GM12878 (cell line): Measurements from ENCODE around the gene ZNF280D. TPM values are rescaled to one million over a fixed set of nuclear protein-coding genes. Genes with fewer than 3 reads are reported as not detected.

Experiments
- ATAC-seq: fragments of 200-7000 bp; cut with Tn5 transposase; 3 replicates; pipeline ENCODE4 v1.9.1; 2020; ENCODE audit warnings: mild to moderate bottlenecking, moderate library complexity
- BruUV-seq: library from RNA; stranded (reverse); fragments of 400-500 nt; replicated peaks from 2 replicates; lab custom pipeline; 2021; lab: Mats Ljungman, UMichigan
- CTCF ChIA-PET: fragments of 300-600 bp; sonication (Branson Sonifier 250); formaldehyde crosslinking; extraction: SDS; loops from one replicate; lab custom pipeline; 2021; ENCODE audit warnings: inconsistent platforms; lab: Yijun Ruan, JAX
- POLR2A ChIA-PET: fragments of 350-600 bp; formaldehyde crosslinking; extraction: SDS; loops from one replicate; lab custom pipeline; 2021; ENCODE audit warnings: inconsistent platforms; lab: Charles Lee
- RAD21 ChIA-PET: fragments of 300-600 bp; sonication (Branson Sonifier 250); formaldehyde crosslinking; loops from one replicate; lab custom pipeline; 2023; ENCODE audit warnings: antibody characterized with exemption; ENCODE audit not compliant: unreplicated experiment; lab: Charles Lee
- SMC1A ChIA-PET: fragments of 300-600 bp; sonication (Branson Sonifier 250); formaldehyde crosslinking; loops from one replicate; lab custom pipeline; 2023; ENCODE audit not compliant: unreplicated experiment, uncharacterized antibody; lab: Charles Lee
- DNase-seq: peaks from one replicate; pipeline ENCODE4 v3.0.0-alpha.2; 2011; ENCODE audit warnings: low read depth, low spot score
- FAIRE-seq: peaks from 3 replicates; lab custom pipeline; 2011; peaks lifted over from hg19 to GRCh38; lab: Jason Lieb, UNC
- H2AFZ ChIP-seq: 2 replicates; pipeline ENCODE4 v1.6.0; 2011; ENCODE audit warnings: low read depth, low read length, control low read depth; ENCODE audit not compliant: control insufficient read depth
- H3K27ac ChIP-seq: 2 replicates; pipeline ENCODE4 v1.5.1; 2011; ENCODE audit warnings: control low read depth; ENCODE audit not compliant: control insufficient read depth, insufficient read depth
- H3K27me3 ChIP-seq, 2 experiments: replicated peaks in 1 of 2; 2 replicates each; pipeline versions ENCODE4 v1.6.0 to v1.6.1; 2011; ENCODE audit warnings: low read length in 1 of 2; ENCODE audit not compliant: control insufficient read depth in 2 of 2, insufficient read depth in 2 of 2
- H3K36me3 ChIP-seq, 2 experiments: 2 replicates each; pipeline ENCODE4 v1.5.1; 2011; ENCODE audit warnings: low read length in 1 of 2; ENCODE audit not compliant: control insufficient read depth in 2 of 2, insufficient read depth in 2 of 2
- H3K4me1 ChIP-seq: 2 replicates; pipeline ENCODE4 v1.6.1; 2011; ENCODE audit warnings: mild to moderate bottlenecking, low read length, moderate library complexity, mixed read lengths; ENCODE audit not compliant: control insufficient read depth, insufficient read depth
- H3K4me2 ChIP-seq: 2 replicates; pipeline ENCODE4 v1.6.0; 2011; ENCODE audit warnings: control low read depth; ENCODE audit not compliant: control insufficient read depth, insufficient read depth
- H3K4me3 ChIP-seq: fragments of 200-600 bp; sonication (generic); 2 replicates; pipeline ENCODE4 v1.5.1; 2016
- H3K79me2 ChIP-seq: 2 replicates; pipeline ENCODE4 v1.6.0; 2011; ENCODE audit warnings: low read length; ENCODE audit not compliant: control insufficient read depth, insufficient read depth
- H3K9ac ChIP-seq: 2 replicates; pipeline ENCODE4 v1.8.0; 2011; ENCODE audit warnings: low read length, control low read depth, mixed read lengths; ENCODE audit not compliant: control insufficient read depth, insufficient read depth
- H3K9me3 ChIP-seq: replicated peaks from 3 replicates; pipeline ENCODE4 v1.5.1; 2011; ENCODE audit warnings: mild to moderate bottlenecking, low read length; ENCODE audit not compliant: control insufficient read depth, insufficient read depth
- H4K20me1 ChIP-seq: 2 replicates; pipeline ENCODE4 v1.6.0; 2011; ENCODE audit not compliant: control insufficient read depth, insufficient read depth
- ATF3 ChIP-seq: IDR thresholded peaks from 2 replicates; pipeline ENCODE4 v1.6.1; 2011; ENCODE audit warnings: low read depth, mild to moderate bottlenecking, low read length, moderate library complexity, borderline replicate concordance; ENCODE audit errors: extremely low read depth
- CREB1 ChIP-seq: IDR thresholded peaks from 2 replicates; pipeline ENCODE4 v1.6.1; 2012; ENCODE audit warnings: low read depth, mild to moderate bottlenecking, inconsistent platforms
- HDAC6 ChIP-seq: fragments of 200-600 bp; sonication (generic); IDR thresholded peaks from one replicate; pipeline ENCODE4 v1.8.0; 2017; ENCODE audit warnings: antibody characterized with exemption; ENCODE audit not compliant: unreplicated experiment
- IKZF1 ChIP-seq: fragments of 450-650 bp; conservative IDR thresholded peaks from 2 replicates; pipeline ENCODE4 v1.6.1; 2017; ENCODE audit warnings: antibody characterized with exemption, mild to moderate bottlenecking
- MTA2 ChIP-seq: fragments of 450-650 bp; IDR thresholded peaks from 2 replicates; pipeline ENCODE4 v1.6.1; 2016; ENCODE audit warnings: low read depth, mild to moderate bottlenecking, moderate library complexity
- RCOR1 ChIP-seq: conservative IDR thresholded peaks from 2 replicates; pipeline ENCODE4 v1.6.1; 2012; ENCODE audit warnings: low read depth, low read length, improper control_type of control experiment
- SIN3A ChIP-seq: IDR thresholded peaks from 2 replicates; pipeline ENCODE4 v1.6.1; 2012; ENCODE audit warnings: low read depth, low read length, improper control_type of control experiment
- SMARCA5 ChIP-seq: fragments of 450-650 bp; IDR thresholded peaks from 2 replicates; pipeline ENCODE4 v1.6.1; 2017; ENCODE audit warnings: mild to moderate bottlenecking
- ZBTB4 ChIP-seq: fragments of 450-650 bp; formaldehyde crosslinking; IDR thresholded peaks from 2 replicates; pipeline ENCODE4 v1.4.0; 2022; ENCODE audit warnings: mild to moderate bottlenecking, moderate library complexity
- WGBS: methylation state at CpG from one replicate; pipeline ENCODE4 v1.1.6; 2016; ENCODE audit warnings: low lambda C conversion rate; ENCODE audit not compliant: insufficient replicate concordance, insufficient coverage; ENCODE audit errors: missing lambda C conversion rate; 5-methylcytosine and 5-hydroxymethylcytosine counted together
- in situ Hi-C: fragments of 300-500 bp; cut with MboI; formaldehyde crosslinking; loops from 9 replicates; pipeline ENCODE4 v1.14.3; 2018; ENCODE audit warnings: mixed read lengths
- intact Hi-C: fragments of 100-400 bp; cut with micrococcal nuclease; formaldehyde crosslinking; loops from one replicate; pipeline ENCODE4 v1.14.2; 2022; ENCODE audit not compliant: unreplicated experiment
- polyA plus RNA-seq, 11 experiments: library from polyadenylated mRNA; depleted of rRNA in 4 of 11; unstranded in 6 of 11; stranded (reverse) in 5 of 11; fragments of >200 nt; fragmentation: Nextera tagmentation in 4 of 11; fragmentation: Illumina TruSeq in 1 of 11; extraction: Ambion mirVana in 4 of 11; extraction: Trizol in 1 of 11; gene quantifications; 1 replicate in 1 of 11; 2 replicates in 10 of 11; pipeline versions ENCODE4 v1.2.1 to v1.2.3, GENCODE V29; 2011 to 2016; ENCODE audit warnings: inconsistent platforms in 2 of 11, missing spikeins in 2 of 11, low read depth in 1 of 11
- total RNA-seq, 4 experiments: library from RNA; depleted of rRNA in 3 of 4; stranded (reverse); fragments of >200 nt in 3 of 4; fragmentation: Illumina TruSeq in 1 of 4; extraction: Trizol in 1 of 4; gene quantifications; 2 replicates each; pipeline versions ENCODE4 v1.2.1 to v1.2.3, GENCODE V29; 2013 to 2021
- TF ChIP-seq, protein P1 (sequence below): IDR thresholded peaks from 2 replicates; pipeline ENCODE4 v1.6.1; 2011; ENCODE audit warnings: borderline replicate concordance, low read depth, mild to moderate bottlenecking, moderate library complexity, low read length; ENCODE audit not compliant: insufficient read depth, poor library complexity, severe bottlenecking
- TF ChIP-seq, protein P2 (sequence below): fragments of 450-650 bp; IDR thresholded peaks from 2 replicates; pipeline ENCODE4 v1.6.1; 2017; ENCODE audit warnings: antibody characterized with exemption, mild to moderate bottlenecking, moderate library complexity

ZNF280D gene
- total and polyA plus RNA-seq, 10 of the 15 experiments (the other 5 are each of a cell fraction or from before 2014, with no cell fraction given), result 5.6 to 18.6 (median 8.6) TPM

- SMC1A ChIA-PET, result interaction anchor here (1.1 to 1.5 kb wide), 2 partner anchors 9 to 11 kb away, joined by 4 to 5 read pairs; no protein-coding TSS in a partner anchor
Measured at GRCh38 chr15:56774356-56774755, 41.0 kb upstream of the ZNF280D start.

More at GRCh38 chr15:56774356-56774755, 41.0 kb upstream of the ZNF280D start:
- in situ Hi-C loops (no loop called here), intact Hi-C loops (no loop called here)
- TF ChIP-seq, protein P1, sequence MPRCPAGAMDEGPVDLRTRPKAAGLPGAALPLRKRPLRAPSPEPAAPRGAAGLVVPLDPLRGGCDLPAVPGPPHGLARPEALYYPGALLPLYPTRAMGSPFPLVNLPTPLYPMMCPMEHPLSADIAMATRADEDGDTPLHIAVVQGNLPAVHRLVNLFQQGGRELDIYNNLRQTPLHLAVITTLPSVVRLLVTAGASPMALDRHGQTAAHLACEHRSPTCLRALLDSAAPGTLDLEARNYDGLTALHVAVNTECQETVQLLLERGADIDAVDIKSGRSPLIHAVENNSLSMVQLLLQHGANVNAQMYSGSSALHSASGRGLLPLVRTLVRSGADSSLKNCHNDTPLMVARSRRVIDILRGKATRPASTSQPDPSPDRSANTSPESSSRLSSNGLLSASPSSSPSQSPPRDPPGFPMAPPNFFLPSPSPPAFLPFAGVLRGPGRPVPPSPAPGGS, result no peak
- TF ChIP-seq SIN3A (no peak), CREB1 (no peak), IKZF1 (no peak), ZBTB4 (CRISPR knock-in tag) (no peak), SMARCA5 (no peak), RCOR1 (no peak), HDAC6 (no peak), MTA2 (no peak), ATF3 (no peak)
- TF ChIP-seq, protein P2, sequence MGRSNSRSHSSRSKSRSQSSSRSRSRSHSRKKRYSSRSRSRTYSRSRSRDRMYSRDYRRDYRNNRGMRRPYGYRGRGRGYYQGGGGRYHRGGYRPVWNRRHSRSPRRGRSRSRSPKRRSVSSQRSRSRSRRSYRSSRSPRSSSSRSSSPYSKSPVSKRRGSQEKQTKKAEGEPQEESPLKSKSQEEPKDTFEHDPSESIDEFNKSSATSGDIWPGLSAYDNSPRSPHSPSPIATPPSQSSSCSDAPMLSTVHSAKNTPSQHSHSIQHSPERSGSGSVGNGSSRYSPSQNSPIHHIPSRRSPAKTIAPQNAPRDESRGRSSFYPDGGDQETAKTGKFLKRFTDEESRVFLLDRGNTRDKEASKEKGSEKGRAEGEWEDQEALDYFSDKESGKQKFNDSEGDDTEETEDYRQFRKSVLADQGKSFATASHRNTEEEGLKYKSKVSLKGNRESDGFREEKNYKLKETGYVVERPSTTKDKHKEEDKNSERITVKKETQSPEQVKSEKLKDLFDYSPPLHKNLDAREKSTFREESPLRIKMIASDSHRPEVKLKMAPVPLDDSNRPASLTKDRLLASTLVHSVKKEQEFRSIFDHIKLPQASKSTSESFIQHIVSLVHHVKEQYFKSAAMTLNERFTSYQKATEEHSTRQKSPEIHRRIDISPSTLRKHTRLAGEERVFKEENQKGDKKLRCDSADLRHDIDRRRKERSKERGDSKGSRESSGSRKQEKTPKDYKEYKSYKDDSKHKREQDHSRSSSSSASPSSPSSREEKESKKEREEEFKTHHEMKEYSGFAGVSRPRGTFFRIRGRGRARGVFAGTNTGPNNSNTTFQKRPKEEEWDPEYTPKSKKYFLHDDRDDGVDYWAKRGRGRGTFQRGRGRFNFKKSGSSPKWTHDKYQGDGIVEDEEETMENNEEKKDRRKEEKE, result no peak
- WGBS, result 81% methylated on average over 2 of the region's 2 CpGs
- ChIA-PET RAD21 (no interaction called here), CTCF (no interaction called here), POLR2A (no interaction called here)
- H3K27ac ChIP-seq, result no peak overlapping the region
- no peak overlapping the region for H3K9ac ChIP-seq
- ATAC-seq, result no peak
- no peaks in the 10 kb centered on the region for H3K27me3 ChIP-seq
- no peak overlapping the region for H3K4me3 ChIP-seq
- FAIRE-seq, result no peak
- no peaks in the 10 kb centered on the region for H3K36me3 ChIP-seq
- no peaks in the 10 kb centered on the region for H4K20me1 ChIP-seq
- no peak overlapping the region for H3K4me2 ChIP-seq
- H3K79me2 ChIP-seq, result no peaks in the 10 kb centered on the region
- no TSS peak for BruUV-seq
- DNase-seq, result no peak
- peaks cover 5% of the 10 kb centered on the region; the same call in 1 of the 2 replicates for H3K4me1 ChIP-seq
- H2AFZ ChIP-seq, result no peak overlapping the region
- H3K9me3 ChIP-seq, result no peaks in the 10 kb centered on the region
